Measurements from ENCODE around the gene KCTD17. TPM values are rescaled to one million over a fixed set of nuclear protein-coding genes. Genes with fewer than 3 reads are reported as not detected.

KCTD17 gene
- total and polyA plus RNA-seq, 2 of the 4 experiments (the other 2 are of a cell fraction) = 28.3 to 37.3 TPM

DNA sequence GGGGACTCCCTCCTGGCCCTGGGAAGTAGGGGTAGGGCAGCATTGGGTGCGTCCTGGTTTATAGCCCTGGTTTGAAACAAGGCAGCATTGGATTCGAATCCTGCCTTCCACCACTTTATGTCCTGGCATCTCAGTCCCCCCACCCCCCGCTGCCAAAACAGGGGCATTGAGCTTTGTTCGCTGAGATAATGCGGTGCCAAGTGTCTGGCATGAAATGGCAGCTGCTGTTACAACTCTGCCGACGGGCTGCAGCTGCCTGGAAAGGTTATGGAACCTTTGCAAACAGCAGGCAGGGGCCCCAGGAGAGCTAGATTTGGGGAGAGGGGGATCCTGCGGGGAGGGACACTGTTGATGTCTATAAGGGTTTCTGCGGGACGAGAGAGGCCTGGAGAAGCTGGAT is 34.2 kb upstream of the KCTD17 start:
- H3K4ac ChIP-seq (ENCODE audit: low read depth, low read length) = no peak overlapping the region
- no peak overlapping the region for H3K27ac ChIP-seq (ENCODE audit: insufficient read depth, low read length)
- H3K18ac ChIP-seq (ENCODE audit: low read depth, low read length) = no peak overlapping the region
- no peak overlapping the region for H2BK5ac ChIP-seq (ENCODE audit: low read depth, low read length, poor library complexity, severe bottlenecking)
- no TSS peak for BruUV-seq (replicated peaks)
- H2BK20ac ChIP-seq (ENCODE audit: low read depth, low read length) = no peak overlapping the region
- no peak overlapping the region for H3K4me2 ChIP-seq (ENCODE audit: low read depth, low read length)
- ChIA-PET POLR2A (ENCODE audit: unreplicated experiment) (no interaction called here), CTCF (interaction anchor here (1.5 kb wide), 1 partner anchor 29 kb away, joined by 3 read pairs; no protein-coding TSS in a partner anchor)
- no peaks in the 10 kb centered on the region for H3K27me3 ChIP-seq (ENCODE audit: control insufficient read depth, insufficient read depth, low read length)
- no peak for TF ChIP-seq FOS (IDR thresholded peaks at IDR 0.05; ENCODE audit: low read depth, low read length)
- TF ChIP-seq CHD1 (IDR thresholded peaks at IDR 0.05; ENCODE audit: low read depth, low read length) = no peak
- no peak for TF ChIP-seq NFE2L2 (IDR thresholded peaks at IDR 0.05; ENCODE audit: low read depth, low read length)
- TF ChIP-seq, protein P1, sequence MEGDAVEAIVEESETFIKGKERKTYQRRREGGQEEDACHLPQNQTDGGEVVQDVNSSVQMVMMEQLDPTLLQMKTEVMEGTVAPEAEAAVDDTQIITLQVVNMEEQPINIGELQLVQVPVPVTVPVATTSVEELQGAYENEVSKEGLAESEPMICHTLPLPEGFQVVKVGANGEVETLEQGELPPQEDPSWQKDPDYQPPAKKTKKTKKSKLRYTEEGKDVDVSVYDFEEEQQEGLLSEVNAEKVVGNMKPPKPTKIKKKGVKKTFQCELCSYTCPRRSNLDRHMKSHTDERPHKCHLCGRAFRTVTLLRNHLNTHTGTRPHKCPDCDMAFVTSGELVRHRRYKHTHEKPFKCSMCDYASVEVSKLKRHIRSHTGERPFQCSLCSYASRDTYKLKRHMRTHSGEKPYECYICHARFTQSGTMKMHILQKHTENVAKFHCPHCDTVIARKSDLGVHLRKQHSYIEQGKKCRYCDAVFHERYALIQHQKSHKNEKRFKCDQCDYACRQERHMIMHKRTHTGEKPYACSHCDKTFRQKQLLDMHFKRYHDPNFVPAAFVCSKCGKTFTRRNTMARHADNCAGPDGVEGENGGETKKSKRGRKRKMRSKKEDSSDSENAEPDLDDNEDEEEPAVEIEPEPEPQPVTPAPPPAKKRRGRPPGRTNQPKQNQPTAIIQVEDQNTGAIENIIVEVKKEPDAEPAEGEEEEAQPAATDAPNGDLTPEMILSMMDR (conservative IDR thresholded peaks at IDR 0.05; ENCODE audit: low read depth, low read length) = no peak
- no peak for TF ChIP-seq BHLHE40 (IDR thresholded peaks at IDR 0.05; ENCODE audit: low read depth, low read length)
- TF ChIP-seq RFX5 (IDR thresholded peaks at IDR 0.05; ENCODE audit: low read depth, low read length) = no peak
- TF ChIP-seq MAFK (IDR thresholded peaks at IDR 0.05; ENCODE audit: low read depth, low read length) = no peak
- H4K91ac ChIP-seq (ENCODE audit: insufficient read depth, low read depth, low read length) = no peak overlapping the region
- H3K4me1 ChIP-seq (ENCODE audit: control insufficient read depth, insufficient read depth, low read length) = peaks cover 7% of the 10 kb centered on the region
- no peak overlapping the region for H2BK15ac ChIP-seq (ENCODE audit: low read depth, low read length)
- H4K20me1 ChIP-seq (ENCODE audit: insufficient read depth, low read length) = peaks cover 24% of the 10 kb centered on the region
- dilution Hi-C loops (cut with HindIII; ENCODE audit: low sequenced_read_pairs, unreplicated experiment) (no loop called here), in situ Hi-C loops (cut with MboI; ENCODE audit: low sequenced_read_pairs) (no loop called here), intact Hi-C loops (cut with micrococcal nuclease) (no loop called here)
- H3K36me3 ChIP-seq (ENCODE audit: control insufficient read depth, insufficient read depth, low read length) = peaks cover 12% of the 10 kb centered on the region
- no peak overlapping the region for H3K4me3 ChIP-seq (ENCODE audit: insufficient read depth, low read depth, low read length)
- no peak overlapping the region for H3K9ac ChIP-seq (ENCODE audit: low read depth, low read length)
- no peak overlapping the region for H2AK5ac ChIP-seq (ENCODE audit: low read depth, low read length)
- H2AK9ac ChIP-seq (replicated peaks; ENCODE audit: low read depth, low read length, poor library complexity) = no peak overlapping the region
- DNase-seq (no peak), ATAC-seq (ENCODE audit: low read depth) (no peak)
- peaks cover 15 to 50% of the 10 kb centered on the region in 2 experiments for H3K79me1 ChIP-seq (ENCODE audit: low read depth in 1 of 2, low read length in 2 of 2)
- no peak overlapping the region for H3K14ac ChIP-seq (replicated peaks; ENCODE audit: low read depth, low read length)
- no peaks in the 10 kb centered on the region for H3K9me3 ChIP-seq (ENCODE audit: control insufficient read depth, insufficient read depth, low read length)
- H2AFZ ChIP-seq (replicated peaks; ENCODE audit: low read length, poor library complexity) = peak overlapping the region; percentile 44
- no peak overlapping the region for H3K56ac ChIP-seq (ENCODE audit: extremely low read depth, insufficient read depth, low read length)
- peaks cover 5% of the 10 kb centered on the region; the same call in 1 of the 2 replicates for H3K9me1 ChIP-seq (ENCODE audit: insufficient read depth, low read length)
- WGBS, 2 experiments (ENCODE audit: extremely low coverage in 2 of 2, insufficient read length in 1 of 2) = 82% methylated on average over 3 of the region's 10 CpGs; no CpG with 5 or more reads in 1 of the 2 experiments
- H4K5ac ChIP-seq (ENCODE audit: low read depth, low read length) = no peak overlapping the region
- H3K23ac ChIP-seq (ENCODE audit: low read depth, low read length) = no peak overlapping the region
- no peak overlapping the region for H4K8ac ChIP-seq (ENCODE audit: low read depth in 2 of 2, low read length in 2 of 2)
- H2BK120ac ChIP-seq (ENCODE audit: low read depth, low read length) = no peak overlapping the region

Data from IMR-90 (cell line).